GM21381 (cell line): Measurements from ENCODE around the gene GNAS-AS1.

Experiments used
- ATAC-seq: cut with Tn5 transposase; IDR thresholded peaks from one replicate; pipeline ENCODE4 v1.9.1; 2021; ENCODE audit warnings: mild to moderate bottlenecking, moderate library complexity; ENCODE audit not compliant: unreplicated experiment

The GNAS-AS1 gene

GRCh38 chr20:58787211-58788005, 63.3 kb downstream of the GNAS-AS1 start:
- no peak for ATAC-seq

- ATAC-seq: no peak
Observed at GRCh38 chr20:58784321-58785074, 66.2 kb downstream of the GNAS-AS1 start.

GRCh38 chr20:58783511-58784011, 67.1 kb downstream of the GNAS-AS1 start:
- no peak for ATAC-seq

GRCh38 chr20:58781138-58781537, 69.6 kb downstream of the GNAS-AS1 start:
- no peak for ATAC-seq

GRCh38 chr20:58778760-58779159, 71.9 kb downstream of the GNAS-AS1 start:
- ATAC-seq: no peak

- ATAC-seq: no peak
Observed at GRCh38 chr20:58777657-58778056, 73.0 kb downstream of the GNAS-AS1 start.

- ATAC-seq: no peak
Observed at GRCh38 chr20:58776109-58776508, 74.6 kb downstream of the GNAS-AS1 start.

GRCh38 chr20:58775371-58775770, 75.3 kb downstream of the GNAS-AS1 start:
- ATAC-seq: no peak

GRCh38 chr20:58774667-58775263, 75.9 kb downstream of the GNAS-AS1 start:
- no peak for ATAC-seq

GRCh38 chr20:58774214-58774613, 76.5 kb downstream of the GNAS-AS1 start:
- no peak for ATAC-seq

GRCh38 chr20:58772786-58773185, 77.9 kb downstream of the GNAS-AS1 start:
- no peak for ATAC-seq
